GM19351 (cell line): ENCODE measurements around the gene IL9.

Experiments used
- ATAC-seq: cut with Tn5 transposase; IDR thresholded peaks from one replicate; pipeline ENCODE4 v1.9.1; 2021; ENCODE audit warnings: mild to moderate bottlenecking, moderate library complexity; ENCODE audit not compliant: unreplicated experiment

Gene IL9

GRCh38 chr5:135895474-135896006 lies at the start of gene IL9:
TSS of gene IL9 (minus strand) at chr5:135895841. CDS start at chr5:135895816, 25 bp downstream.
- no peak for ATAC-seq

- ATAC-seq: no peak
Observed at GRCh38 chr5:135944967-135945560, 49.4 kb upstream of the IL9 start.

DNA sequence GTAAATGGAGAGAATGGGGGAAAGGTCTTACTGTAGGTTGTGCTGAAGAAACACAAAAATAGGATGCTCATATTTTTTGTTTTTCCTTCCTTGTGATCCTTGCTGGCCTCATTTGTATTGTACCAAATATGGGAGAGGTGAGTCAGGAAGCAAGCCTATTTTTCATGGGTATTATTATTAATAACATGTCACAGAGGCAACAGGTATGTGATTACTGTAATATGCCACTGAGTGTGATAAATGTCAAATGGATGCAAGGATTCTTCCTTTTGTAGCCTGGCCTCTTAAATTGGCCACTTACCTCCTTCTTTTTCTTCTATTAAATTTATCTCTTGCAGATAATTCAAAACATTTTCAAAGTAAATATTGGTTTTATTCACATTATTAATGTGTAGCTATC lies 48.9 kb upstream of the IL9 start:
- ATAC-seq: no peak

DNA sequence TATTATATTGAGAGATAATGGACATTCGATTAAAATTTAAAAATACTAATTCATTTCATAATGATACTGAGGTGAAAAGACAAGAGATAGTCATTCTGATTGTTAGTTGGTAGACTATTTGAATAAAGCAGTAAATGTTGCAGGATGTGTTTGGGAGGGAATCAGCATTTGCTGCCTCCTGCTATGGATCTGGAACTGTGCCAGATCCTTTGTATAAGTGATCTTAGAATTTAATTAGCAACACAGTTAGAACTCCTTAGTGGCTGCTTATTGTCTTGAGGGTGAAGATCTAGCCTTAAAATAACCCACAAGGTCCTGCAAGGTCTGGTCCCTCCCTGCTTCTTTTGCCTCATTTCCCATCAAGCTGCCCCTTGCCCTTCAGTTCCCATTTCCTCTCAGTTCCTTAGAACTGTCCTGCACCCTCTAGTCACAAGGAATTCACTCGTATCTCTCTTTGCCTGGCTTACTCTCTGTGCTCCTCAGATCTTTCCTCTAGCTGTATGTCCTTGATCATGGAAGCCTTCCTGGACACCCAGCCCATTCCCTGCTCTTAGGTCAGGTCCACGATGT lies 46.6 kb upstream of the IL9 start:
- ATAC-seq: no peak

DNA sequence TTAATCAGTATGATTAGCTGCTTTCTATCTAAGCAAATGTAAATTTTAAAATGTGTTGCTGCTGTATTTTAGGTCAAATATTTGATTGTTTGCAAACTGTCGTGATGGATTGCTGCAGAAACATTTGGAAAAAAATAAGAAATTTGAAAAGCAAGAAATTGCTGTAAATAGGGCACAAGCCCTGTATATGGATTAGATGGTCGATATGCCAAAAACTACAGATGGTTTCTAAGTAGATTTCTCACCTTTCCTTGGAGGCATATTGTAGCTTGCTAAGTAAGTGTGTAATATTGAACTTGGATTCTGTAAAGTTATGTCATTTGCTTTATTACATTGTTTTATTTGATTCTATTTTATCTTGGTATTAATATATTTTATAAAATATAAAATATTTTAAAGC lies 46.1 kb upstream of the IL9 start:
- no peak for ATAC-seq

GRCh38 chr5:135937245-135937911 lies 41.7 kb upstream of the IL9 start:
- ATAC-seq: no peak

GRCh38 chr5:135934939-135935338 lies 39.3 kb upstream of the IL9 start:
- no peak for ATAC-seq

DNA sequence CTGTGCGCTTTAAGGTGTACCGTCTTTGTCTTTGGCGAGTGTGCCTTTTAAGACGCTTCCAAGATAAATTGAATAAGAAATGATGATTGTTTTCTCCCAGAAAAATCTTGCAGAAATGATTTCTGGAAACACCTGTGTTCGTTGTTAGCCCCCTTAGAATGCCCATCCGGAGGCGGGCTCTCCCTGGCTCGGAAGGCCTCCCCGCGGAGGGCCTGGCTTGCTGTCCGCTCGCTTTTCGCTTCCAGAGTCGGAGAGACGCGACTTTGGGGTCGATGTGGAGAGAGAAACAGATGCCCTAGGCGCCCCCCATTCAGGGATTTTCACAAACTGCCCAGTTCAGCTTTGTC lies 35.3 kb upstream of the IL9 start:
- ATAC-seq: no peak

DNA sequence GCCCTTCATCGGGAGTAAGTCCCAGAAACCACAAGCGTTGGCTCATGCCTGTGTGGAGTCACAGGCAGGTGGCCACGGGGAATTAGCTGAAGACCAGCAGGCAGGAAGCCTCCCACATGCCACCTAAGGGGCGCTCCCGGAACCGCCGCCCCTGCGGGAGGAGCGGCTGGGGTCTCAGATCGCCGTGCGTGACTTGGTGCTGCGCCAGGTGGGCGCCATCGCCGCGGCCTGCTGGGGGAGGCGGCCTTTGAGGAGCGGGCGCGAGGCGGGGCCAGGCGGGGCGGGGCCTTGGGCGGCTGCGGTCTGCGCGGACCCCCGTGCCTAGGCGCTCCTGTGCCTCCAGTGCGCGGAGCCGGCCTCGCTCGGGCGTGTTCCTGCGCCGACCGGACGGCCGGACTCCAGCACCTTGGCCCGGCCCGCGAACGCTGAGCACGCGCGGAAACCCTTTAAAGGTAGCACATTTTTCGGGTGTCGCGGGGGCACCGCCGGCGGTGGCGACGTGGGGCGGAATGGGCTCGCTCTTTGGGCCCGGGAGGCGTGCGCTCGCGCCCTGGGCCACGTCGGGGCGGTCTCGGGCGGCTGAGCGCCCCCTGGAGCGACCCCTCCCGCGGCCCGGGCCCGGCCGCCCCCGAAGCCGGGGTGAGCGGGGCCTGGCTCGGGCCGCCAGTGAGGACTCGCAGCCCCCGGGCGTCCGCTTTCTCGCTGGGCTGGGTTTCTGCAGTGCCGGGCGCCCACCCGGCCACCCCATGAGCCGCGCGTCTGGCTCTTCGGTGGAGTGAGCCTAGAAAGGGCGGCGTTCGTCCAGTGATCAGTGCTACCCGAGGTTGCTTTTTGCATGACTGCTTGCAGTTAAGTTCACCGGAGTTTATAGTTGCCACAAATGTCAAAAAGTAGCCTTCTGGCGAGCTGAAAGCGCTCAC lies 34.6 kb upstream of the IL9 start:
- no peak for ATAC-seq

DNA sequence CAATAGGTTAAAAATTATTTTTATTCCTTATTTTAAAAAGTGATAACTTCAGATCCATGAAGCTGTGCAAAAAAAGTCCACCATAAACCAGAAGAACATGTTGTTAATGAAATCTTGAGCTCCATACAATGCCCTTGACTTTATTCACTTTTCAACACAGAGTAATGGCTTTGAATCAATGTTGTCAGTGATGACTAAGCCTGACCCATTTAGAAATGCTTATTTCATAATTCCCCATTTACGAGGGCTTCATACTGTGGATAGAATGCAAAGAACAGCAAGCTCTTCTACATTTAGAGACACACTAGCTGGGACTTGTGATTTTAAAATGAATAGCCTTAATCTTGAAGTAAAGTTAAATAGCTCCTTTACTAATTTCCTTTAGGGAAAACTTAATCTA lies 25.7 kb upstream of the IL9 start:
- no peak for ATAC-seq

- no peak for ATAC-seq
Observed at GRCh38 chr5:135920199-135920598, 24.6 kb upstream of the IL9 start.

DNA sequence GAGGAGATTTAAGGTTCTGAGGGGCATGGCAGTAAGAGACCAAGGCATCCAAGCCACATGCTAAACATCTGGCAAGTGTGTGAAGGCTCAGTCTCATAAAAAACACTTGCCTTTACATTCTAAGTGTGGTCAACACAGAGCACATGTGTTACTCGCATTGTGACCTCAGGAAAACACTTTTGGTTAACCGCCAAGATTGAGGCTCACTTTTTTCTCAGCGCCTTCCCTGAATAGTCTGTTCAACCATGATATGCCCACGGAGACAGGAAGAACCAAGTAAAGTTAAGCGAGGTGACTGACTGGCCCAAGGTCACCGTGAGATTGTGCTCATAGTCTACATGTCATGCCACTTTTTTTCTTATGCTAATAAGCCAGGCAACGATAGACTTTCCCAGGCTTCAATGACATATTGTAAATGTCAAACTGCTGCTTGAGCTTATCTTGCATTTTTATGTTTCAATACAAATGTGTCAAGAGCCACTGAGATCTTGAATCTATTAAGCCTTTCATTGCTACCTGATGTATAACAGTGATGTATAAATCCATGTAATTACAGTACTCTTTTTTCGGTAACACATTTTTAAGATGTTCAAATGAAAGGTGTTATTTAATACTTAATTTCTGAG lies 21.1 kb upstream of the IL9 start:
- ATAC-seq: no peak

DNA sequence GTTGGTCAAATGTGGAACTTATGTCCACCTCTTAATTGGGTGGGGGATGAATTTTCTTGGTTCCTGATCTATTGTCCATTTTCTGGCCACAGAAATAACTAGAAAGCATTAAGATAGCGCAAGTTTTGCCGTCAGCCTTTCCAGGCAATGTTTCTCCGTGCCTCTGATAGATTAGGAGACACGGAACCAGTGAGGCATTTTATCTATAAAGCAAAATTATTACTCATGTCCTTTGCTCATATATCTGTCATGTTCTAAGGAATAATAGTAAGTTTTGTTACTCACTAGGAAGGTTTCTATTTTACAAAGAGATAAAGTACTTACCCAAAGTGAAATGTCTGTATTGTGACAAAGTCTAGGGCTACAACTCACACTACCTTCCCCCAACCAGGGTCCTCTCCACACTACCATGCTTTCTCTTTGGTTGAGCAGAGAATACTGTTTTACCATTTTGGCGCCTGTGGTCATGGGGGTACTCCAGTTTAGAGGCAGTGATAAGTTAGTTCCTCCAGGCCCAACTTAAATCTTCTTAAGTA lies 19.9 kb upstream of the IL9 start:
- no peak for ATAC-seq

GRCh38 chr5:135913713-135914626 lies 18.3 kb upstream of the IL9 start:
- no peak for ATAC-seq

GRCh38 chr5:135905144-135905543 lies 9.5 kb upstream of the IL9 start:
- no peak for ATAC-seq

- ATAC-seq: no peak
Observed at GRCh38 chr5:135901633-135902032, 6.0 kb upstream of the IL9 start.

GRCh38 chr5:135900276-135900675 lies 4.6 kb upstream of the IL9 start:
- no peak for ATAC-seq

DNA sequence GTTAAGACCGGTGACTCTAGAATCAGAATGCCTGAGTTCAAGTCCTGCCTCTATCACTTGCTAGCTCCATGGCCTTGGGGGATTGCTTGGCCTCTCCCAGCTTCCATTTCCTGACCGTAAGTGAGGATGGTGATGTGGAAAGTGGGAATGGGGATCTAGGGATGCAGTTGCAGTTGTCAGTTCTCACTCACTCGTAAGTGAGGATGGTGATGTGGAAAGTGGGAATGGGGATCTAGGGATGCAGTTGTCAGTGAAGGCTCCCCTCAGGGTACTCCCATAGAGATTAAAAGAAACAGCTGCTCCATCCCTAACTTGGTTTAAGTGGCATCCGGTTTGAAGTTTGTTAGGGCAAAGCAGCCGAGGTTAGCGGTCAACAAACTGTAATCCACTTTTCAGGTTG lies 3.0 kb upstream of the IL9 start:
- no peak for ATAC-seq

GRCh38 chr5:135894789-135895188 lies 852 bp downstream of the IL9 start:
- ATAC-seq: no peak

DNA sequence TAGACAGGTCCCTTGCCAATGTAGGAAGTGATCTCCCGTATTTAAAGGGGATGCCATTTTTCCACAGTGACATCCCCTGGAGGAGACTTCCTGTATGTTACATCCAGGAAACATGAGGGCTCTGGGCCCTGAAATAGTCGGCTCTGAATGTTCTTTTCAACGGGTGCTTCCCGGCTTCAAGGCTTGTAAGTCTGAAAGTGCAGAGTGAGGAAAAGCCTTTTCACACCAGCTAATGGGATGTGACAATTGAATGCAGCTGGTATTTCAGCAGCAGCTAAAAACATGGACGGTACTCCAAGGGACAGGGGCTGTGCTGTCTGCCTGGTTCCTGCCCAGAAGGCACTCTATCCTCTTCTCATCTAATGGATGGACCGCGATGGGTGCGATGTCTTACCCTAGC lies 1.4 kb downstream of the IL9 start:
- no peak for ATAC-seq
